HEK293 (cell line): ENCODE data around the gene LHFPL3.

Experiments used
- CTCF ChIA-PET: fragments of 350-600 bp; formaldehyde crosslinking; extraction: SDS; loops from one replicate; lab custom pipeline; 2021; ENCODE audit warnings: antibody characterized with exemption; lab: Yijun Ruan, JAX
- POLR2A ChIA-PET: fragments of 300-600 bp; formaldehyde crosslinking; extraction: SDS; loops from one replicate; lab custom pipeline; 2020; ENCODE audit warnings: antibody characterized with exemption, inconsistent platforms; lab: Yijun Ruan, JAX
- H3K27ac ChIP-seq: fragments of 200-500 bp; sonication (Bioruptor generic); 2 replicates; pipeline ENCODE4 v1.5.1; 2014; ENCODE audit warnings: low read depth, low read length, control low read depth, inconsistent platforms; ENCODE audit errors: extremely low read depth
- H3K36me3 ChIP-seq, 2 experiments: fragments of 200-500 bp in 1 of 2; sonication (Bioruptor generic) in 1 of 2; 1 replicate in 1 of 2; 2 replicates in 1 of 2; pipeline ENCODE4 v1.5.1; 2014 to 2017; ENCODE audit warnings: inconsistent platforms in 2 of 2, low read length in 2 of 2; ENCODE audit not compliant: control insufficient read depth in 2 of 2, insufficient read depth in 1 of 2
- H3K4me1 ChIP-seq: fragments of 200-500 bp; sonication (Bioruptor generic); 2 replicates; pipeline ENCODE4 v1.5.1; 2014; ENCODE audit warnings: mild to moderate bottlenecking, low read length, inconsistent platforms; ENCODE audit not compliant: control insufficient read depth, insufficient read depth
- H3K4me3 ChIP-seq: 2 replicates; pipeline ENCODE4 v1.5.1; 2011; ENCODE audit warnings: low read depth, mild to moderate bottlenecking, control low read depth, low read length, moderate library complexity
- H3K9me3 ChIP-seq: fragments of 200-500 bp; sonication (Bioruptor generic); 2 replicates; pipeline ENCODE4 v1.5.1; 2014; ENCODE audit warnings: low read depth, low read length, inconsistent platforms; ENCODE audit not compliant: control insufficient read depth, insufficient read depth
- ELK4 ChIP-seq: IDR thresholded peaks from 2 replicates; pipeline ENCODE4 v1.6.1; 2011; ENCODE audit warnings: mild to moderate bottlenecking, low read depth, low read length, borderline replicate concordance
- HOXA7 ChIP-seq: sonication (generic); formaldehyde crosslinking; IDR thresholded peaks from 2 replicates; pipeline ENCODE4 v1.8.1; 2022; ENCODE audit warnings: missing genetic modification reagents, borderline replicate concordance
- HOXC10 ChIP-seq: sonication (generic); formaldehyde crosslinking; IDR thresholded peaks from 2 replicates; pipeline ENCODE4 v1.8.1; 2023; ENCODE audit warnings: mild to moderate bottlenecking, missing genetic modification reagents
- IKZF3 ChIP-seq: fragments of 450-650 bp; IDR thresholded peaks from 2 replicates; pipeline ENCODE4 v1.5.0; 2018; ENCODE audit warnings: missing biosample characterization, mild to moderate bottlenecking, missing genetic modification characterization, moderate library complexity
- MEIS1 ChIP-seq: sonication (generic); formaldehyde crosslinking; IDR thresholded peaks from 2 replicates; pipeline ENCODE4 v1.8.1; 2022; ENCODE audit warnings: missing genetic modification reagents, mild to moderate bottlenecking, borderline replicate concordance
- REST ChIP-seq: fragments of 450-650 bp; formaldehyde crosslinking; IDR thresholded peaks from 2 replicates; pipeline ENCODE4 v1.5.1; 2016; ENCODE audit warnings: missing biosample characterization, missing genetic modification characterization
- SALL2 ChIP-seq: fragments of 450-650 bp; formaldehyde crosslinking; IDR thresholded peaks from 2 replicates; pipeline ENCODE4 v1.5.0; 2017; ENCODE audit warnings: missing biosample characterization, mild to moderate bottlenecking, missing genetic modification characterization, borderline replicate concordance
- ZBTB17 ChIP-seq: fragments of 450-650 bp; formaldehyde crosslinking; IDR thresholded peaks from 2 replicates; pipeline ENCODE4 v1.5.1; 2016; ENCODE audit warnings: missing biosample characterization, missing genetic modification characterization
- ZEB2 ChIP-seq: fragments of 450-650 bp; formaldehyde crosslinking; IDR thresholded peaks from 2 replicates; pipeline ENCODE4 v1.5.1; 2016; ENCODE audit warnings: missing biosample characterization, missing genetic modification characterization
- ZFP3 ChIP-seq: fragments of 450-650 bp; formaldehyde crosslinking; IDR thresholded peaks from 2 replicates; pipeline ENCODE4 v1.5.1; 2016; ENCODE audit warnings: low read depth, missing biosample characterization, missing genetic modification characterization
- ZFP41 ChIP-seq: fragments of 450-650 bp; formaldehyde crosslinking; IDR thresholded peaks from 2 replicates; pipeline ENCODE4 v1.5.1; 2016; ENCODE audit warnings: missing biosample characterization, missing genetic modification characterization, borderline replicate concordance
- ZNF121 ChIP-seq: fragments of 450-650 bp; formaldehyde crosslinking; IDR thresholded peaks from 2 replicates; pipeline ENCODE4 v1.5.1; 2016; ENCODE audit warnings: missing biosample characterization, missing genetic modification characterization
- ZNF16 ChIP-seq: fragments of 450-650 bp; formaldehyde crosslinking; IDR thresholded peaks from 2 replicates; pipeline ENCODE4 v1.5.1; 2016; ENCODE audit warnings: low read depth, missing biosample characterization, missing genetic modification characterization
- ZNF19 ChIP-seq: fragments of 450-650 bp; formaldehyde crosslinking; IDR thresholded peaks from 2 replicates; pipeline ENCODE4; 2016; ENCODE audit warnings: missing biosample characterization, missing genetic modification characterization, low read depth
- ZNF239 ChIP-seq: fragments of 450-650 bp; formaldehyde crosslinking; IDR thresholded peaks from 2 replicates; pipeline ENCODE4 v1.5.1; 2016; ENCODE audit warnings: missing biosample characterization, missing genetic modification characterization
- ZNF335 ChIP-seq: fragments of 450-650 bp; formaldehyde crosslinking; conservative IDR thresholded peaks from 2 replicates; pipeline ENCODE4 v1.5.1; 2016; ENCODE audit warnings: missing biosample characterization, missing genetic modification characterization
- ZNF514 ChIP-seq: fragments of 450-650 bp; formaldehyde crosslinking; IDR thresholded peaks from 2 replicates; pipeline ENCODE4 v1.5.1; 2016; ENCODE audit warnings: missing biosample characterization, missing genetic modification characterization
- ZNF837 ChIP-seq: fragments of 450-650 bp; formaldehyde crosslinking; IDR thresholded peaks from 2 replicates; pipeline ENCODE4 v1.5.1; 2016; ENCODE audit warnings: missing biosample characterization, missing genetic modification characterization
- ZSCAN4 ChIP-seq: fragments of 450-650 bp; formaldehyde crosslinking; IDR thresholded peaks from 2 replicates; pipeline ENCODE4 v1.5.1; 2017; ENCODE audit warnings: missing biosample characterization, missing genetic modification characterization

Gene LHFPL3

GRCh38 chr7:104758504-104758903, 430.1 kb downstream of the LHFPL3 start (continued):
- TF ChIP-seq ZFP3 (tag by site-specific recombination) (no peak), ZNF514 (tag by site-specific recombination) (no peak), ELK4 (no peak)

- Histone ChIP-seq H3K4me3 (no peak overlapping the region), H3K4me1 (no peaks in the 10 kb centered on the region), H3K27ac (no peak overlapping the region)
- no peak for TF ChIP-seq HOXA7 (CRISPR knock-in tag)
- TF ChIP-seq, all 188 proteins: peak for 0
- no peaks in the 10 kb centered on the region for H3K36me3 ChIP-seq
- ChIA-PET CTCF (no interaction called here), POLR2A (no interaction called here)
- H3K9me3 ChIP-seq: no peaks in the 10 kb centered on the region
Observed at GRCh38 chr7:104761892-104762291, 433.5 kb downstream of the LHFPL3 start.

- TF ChIP-seq ZFP41 (tag by site-specific recombination): no peak
- no peak for TF ChIP-seq ZNF335 (tag by site-specific recombination)
- TF ChIP-seq ZBTB17: peak; percentile 66
- TF ChIP-seq ZNF121 (tag by site-specific recombination): no peak
- no peak for TF ChIP-seq ZNF19 (tag by site-specific recombination)
- no peak for TF ChIP-seq ZNF239 (tag by site-specific recombination)
- ChIA-PET POLR2A (no interaction called here), CTCF (no interaction called here)
- no peaks in the 10 kb centered on the region for H3K9me3 ChIP-seq
- no peaks in the 10 kb centered on the region for H3K36me3 ChIP-seq
- no peak overlapping the region for H3K27ac ChIP-seq
- H3K4me1 ChIP-seq: no peaks in the 10 kb centered on the region
- no peak overlapping the region for H3K4me3 ChIP-seq
Observed at GRCh38 chr7:104767113-104767512, 438.7 kb downstream of the LHFPL3 start.

- no peak overlapping the region for H3K4me3 ChIP-seq
- no peaks in the 10 kb centered on the region for H3K4me1 ChIP-seq
- no peak overlapping the region for H3K27ac ChIP-seq
- ChIA-PET CTCF (interaction anchor here (1.4 kb wide), 1 partner anchor 80 kb away, joined by 3 read pairs; no protein-coding TSS in a partner anchor), POLR2A (no interaction called here)
- TF ChIP-seq ZSCAN4 (tag by site-specific recombination): no peak
- no peak for TF ChIP-seq HOXC10
- no peak for TF ChIP-seq ZNF514 (tag by site-specific recombination)
- TF ChIP-seq REST (tag by site-specific recombination): no peak
- no peak for TF ChIP-seq IKZF3
- TF ChIP-seq ZNF19 (tag by site-specific recombination): no peak
- TF ChIP-seq SALL2: no peak
- TF ChIP-seq ELK4: no peak
- TF ChIP-seq ZEB2 (tag by site-specific recombination): no peak
- no peak for TF ChIP-seq MEIS1 (CRISPR knock-in tag)
- no peak for TF ChIP-seq ZNF837 (tag by site-specific recombination)
- no peak for TF ChIP-seq ZNF16 (tag by site-specific recombination)
- no peaks in the 10 kb centered on the region for H3K36me3 ChIP-seq
- no peaks in the 10 kb centered on the region for H3K9me3 ChIP-seq
Observed at GRCh38 chr7:104767826-104768536, 439.6 kb downstream of the LHFPL3 start.
